ENCODE data around the gene CRYBA2. TPM values are rescaled to one million over a fixed set of nuclear protein-coding genes. Genes with fewer than 3 reads are reported as not detected.
A peak's percentile ranks its signal among the peaks of the same experiment; 100 is the strongest.

Gene CRYBA2
- total and polyA plus RNA-seq, 2 of the 8 experiments (the other 6 are each of a cell fraction or from before 2014, with no cell fraction given), result not detected

DNA sequence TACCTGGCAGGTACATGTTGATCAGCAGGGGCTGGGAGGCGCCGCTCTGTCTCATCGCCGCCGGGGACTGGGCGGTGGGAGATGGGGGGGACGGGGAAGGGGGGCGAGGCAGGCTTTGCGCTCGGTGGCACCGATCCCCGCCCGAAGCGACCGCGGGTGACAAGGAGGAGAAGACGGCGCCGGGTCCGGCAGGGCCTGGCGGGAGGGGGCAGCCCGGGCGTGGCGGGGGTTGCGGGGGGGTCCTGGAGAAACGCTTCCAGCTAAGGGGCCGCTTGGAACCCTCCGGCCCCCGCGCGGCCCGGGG is 8.2 kb downstream of the CRYBA2 start, which contains the start of gene FEV:
Gene FEV, minus strand, starts transcription at position 164 of the 304 bp plus-strand sequence. Its CDS starts 109 bp downstream, at position 55.
- 3% methylated on average over 8 of the region's 32 CpGs; no CpG with 5 or more reads in 1 of the 2 experiments for WGBS, 2 experiments (ENCODE audit: extremely low coverage in 1 of 2, insufficient coverage in 1 of 2, insufficient read length in 1 of 2, insufficient replicate concordance in 2 of 2, low coverage in 1 of 2, low lambda C conversion rate in 2 of 2, missing lambda C conversion rate in 1 of 2)
- Histone ChIP-seq H4K20me1 (replicated peaks in 1 of 2; ENCODE audit: control insufficient read depth in 1 of 2, insufficient read depth in 2 of 2, low read length in 2 of 2) (peaks cover 16 to 37% of the 10 kb centered on the region in 2 experiments), H3K14ac (ENCODE audit: insufficient read length) (no peak within 1 kb of the TSS), H3K18ac (ENCODE audit: extremely low read depth, low read length) (peak within 1 kb of the TSS; percentile 32; the same call in 1 of the 2 replicates), H4K5ac (ENCODE audit: insufficient read length, low read depth, low read length) (no peak within 1 kb of the TSS), H2BK15ac (ENCODE audit: low read length) (no peak within 1 kb of the TSS), H2BK120ac (replicated peaks; ENCODE audit: low read depth, low read length) (no peak within 1 kb of the TSS), H3K79me1 (ENCODE audit: low read depth, low read length) (no peaks in the 10 kb centered on the region), H4K8ac (ENCODE audit: extremely low read depth, insufficient read depth, low read length) (peak within 1 kb of the TSS; percentile 88; the same call in 1 of the 2 replicates), H3K27me3 (replicated peaks in 1 of 4; ENCODE audit: control insufficient read depth in 3 of 4, extremely low read depth in 1 of 4, insufficient read depth in 3 of 4, low read length in 3 of 4) (peaks cover 95 to 99% (median 97%) of the 10 kb centered on the region in 4 experiments), H3K79me2 (ENCODE audit: control insufficient read depth in 1 of 2, insufficient read depth in 2 of 2, low read length in 2 of 2) (no peaks in the 10 kb centered on the region), H3K23me2 (ENCODE audit: low read depth, low read length) (peaks cover 3% of the 10 kb centered on the region; the same call in 1 of the 2 replicates), H3K4ac (replicated peaks; ENCODE audit: insufficient read length, low read depth, low read length) (no peak within 1 kb of the TSS), H3K27ac (ENCODE audit: low read depth, low read length) (no peak within 1 kb of the TSS), H3K23ac (ENCODE audit: insufficient read length) (no peak within 1 kb of the TSS), H3K56ac (replicated peaks; ENCODE audit: insufficient read length, low read depth, low read length) (no peak within 1 kb of the TSS), H2BK20ac (ENCODE audit: low read length) (no peak within 1 kb of the TSS; the same call in 1 of the 2 replicates), H3K4me1 (replicated peaks in 1 of 4; ENCODE audit: control insufficient read depth in 3 of 4, insufficient read depth in 4 of 4, low read length in 3 of 4) (peaks cover 0 to 21% (median 17%) of the 10 kb centered on the region in 4 experiments; a peak in 5 of 7 replicates), H4K91ac (replicated peaks; ENCODE audit: insufficient read length, low read length) (no peak within 1 kb of the TSS), H3K9me3 (ENCODE audit: insufficient read depth in 2 of 2, low read depth in 1 of 2, low read length in 1 of 2) (no peaks in the 10 kb centered on the region), H3K36me3 (ENCODE audit: control insufficient read depth in 2 of 4, insufficient read depth in 4 of 4, low read length in 3 of 4) (peaks cover 0 to 7% (median 0%) of the 10 kb centered on the region in 4 experiments; a peak in 1 of 8 replicates), H2AK5ac (ENCODE audit: low read depth, low read length) (no peak within 1 kb of the TSS), H2BK5ac (ENCODE audit: low read depth, low read length) (no peak within 1 kb of the TSS), H3K4me2 (ENCODE audit: insufficient read depth in 1 of 2, low read depth in 2 of 2, low read length in 2 of 2) (peak within 1 kb of the TSS; percentile 46 to 67), H2BK12ac (ENCODE audit: low read depth, low read length) (peak within 1 kb of the TSS; percentile 60; the same call in 1 of the 2 replicates), H3K4me3 (ENCODE audit: extremely low read depth in 1 of 4, insufficient read depth in 2 of 4, low read depth in 3 of 4, low read length in 4 of 4) (peak within 1 kb of the TSS in 3 of 4 experiments; percentile 6 to 52 (median 32); a peak in 5 of 8 replicates), H3K9ac (replicated peaks in 1 of 4; ENCODE audit: extremely low read depth in 1 of 4, low read depth in 3 of 4, low read length in 3 of 4) (no peak within 1 kb of the TSS), H2AFZ (ENCODE audit: low read length) (no peak within 1 kb of the TSS)
- ChIA-PET CTCF (ENCODE audit: partially characterized antibody) (interaction anchor here (0.6 to 13.0 kb wide), 8 partner anchors 11 to 173 kb away, joined by 3 to 284 read pairs (median 4); partner anchors contain the start of gene CRYBA2), POLR2A (ENCODE audit: partially characterized antibody) (interaction anchor here (0.7 to 1.0 kb wide), 3 partner anchors 8 to 15 kb away, joined by 3 to 4 read pairs (median 3); no protein-coding TSS in a partner anchor)
- FAIRE-seq (no peak), DNase-seq (ENCODE audit: low read depth in 1 of 2, low spot score in 2 of 2) (no peak)
- no peak for TF ChIP-seq EGR1 (IDR thresholded peaks at IDR 0.05; ENCODE audit: borderline replicate concordance, low read depth, low read length)
- TF ChIP-seq HDAC2 (IDR thresholded peaks at IDR 0.05; ENCODE audit: borderline replicate concordance in 1 of 2, low read depth in 2 of 2, low read length in 2 of 2), result no peak
- no peak for TF ChIP-seq EZH2 (IDR thresholded peaks at IDR 0.05; ENCODE audit: low read depth, low read length, severe bottlenecking)
- no peak for TF ChIP-seq SIX5 (IDR thresholded peaks at IDR 0.05; ENCODE audit: low read depth, low read length)
- TF ChIP-seq SRF (IDR thresholded peaks at IDR 0.05; ENCODE audit: low read depth, low read length), result no peak
- TF ChIP-seq BCL11A (IDR thresholded peaks at IDR 0.05; ENCODE audit: low read depth in 2 of 2, low read length in 2 of 2), result no peak
- no peak for TF ChIP-seq RAD21 (IDR thresholded peaks at IDR 0.05 in 1 of 2, conservative IDR thresholded peaks at IDR 0.05 in 1 of 2; ENCODE audit: low read depth in 2 of 2, low read length in 2 of 2)
- TF ChIP-seq RFX5 (IDR thresholded peaks at IDR 0.05; ENCODE audit: borderline replicate concordance, low read depth, low read length), result no peak
- no peak for TF ChIP-seq CREB1 (IDR thresholded peaks at IDR 0.05)
- TF ChIP-seq NRF1 (IDR thresholded peaks at IDR 0.05; ENCODE audit: low read depth, low read length), result no peak
- TF ChIP-seq BACH1 (IDR thresholded peaks at IDR 0.05; ENCODE audit: low read length), result no peak
- no peak for TF ChIP-seq BRCA1 (IDR thresholded peaks at IDR 0.05; ENCODE audit: low read depth, low read length)
- TF ChIP-seq JUND (IDR thresholded peaks at IDR 0.05; ENCODE audit: low read length), result no peak
- TF ChIP-seq MAFK (IDR thresholded peaks at IDR 0.05; ENCODE audit: low read depth, low read length), result no peak
- TF ChIP-seq CHD2 (IDR thresholded peaks at IDR 0.05; ENCODE audit: low read length), result no peak
